HFF-Myc (cell line): ENCODE data around the gene PRKD3.

Source experiments
- DNase-seq: peaks from one replicate; pipeline ENCODE4 v3.0.0-alpha.2; 2011; ENCODE audit warnings: low read depth; ENCODE audit errors: extremely low read depth
- H3K4me3 ChIP-seq: replicated peaks from 2 replicates; pipeline ENCODE4 v1.5.1; 2011; ENCODE audit warnings: low read depth, mild to moderate bottlenecking, control low read depth, low read length
- CTCF ChIP-seq: IDR thresholded peaks from 2 replicates; pipeline ENCODE4 v1.5.1; 2012; ENCODE audit warnings: mild to moderate bottlenecking, low read depth, low read length, control low read depth; ENCODE audit errors: missing control alignments

PRKD3 gene

DNA sequence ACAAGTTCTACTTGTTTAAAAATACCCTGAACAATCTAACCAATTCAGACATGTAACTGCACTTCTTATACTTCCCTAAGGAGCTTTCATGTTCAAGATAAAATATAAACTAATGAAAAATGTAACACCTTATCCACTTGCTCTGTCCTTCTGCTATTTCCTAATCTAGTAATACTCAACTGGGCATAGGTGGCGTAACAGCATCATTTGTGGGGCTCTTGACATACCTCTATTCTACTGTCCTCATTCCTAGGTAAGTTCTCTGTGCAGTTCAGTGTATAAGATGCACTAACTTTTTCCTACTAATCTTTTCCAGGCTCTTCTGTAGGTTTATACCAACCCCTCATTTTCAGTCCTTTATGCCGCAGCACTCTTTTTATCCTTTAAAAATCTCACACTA is 36.7 kb downstream of the PRKD3 start:
- no peak overlapping the region for H3K4me3 ChIP-seq
- peak; percentile 7 for TF ChIP-seq CTCF
- no peak for DNase-seq

- H3K4me3 ChIP-seq = no peak overlapping the region
- TF ChIP-seq CTCF = no peak
- DNase-seq = no peak
Observed at GRCh38 chr2:37284381-37284780, 40.3 kb downstream of the PRKD3 start.

- peak; percentile 5 for DNase-seq
- H3K4me3 ChIP-seq = no peak overlapping the region
- TF ChIP-seq CTCF = no peak
Observed at GRCh38 chr2:37283207-37283606, 41.4 kb downstream of the PRKD3 start.

DNA sequence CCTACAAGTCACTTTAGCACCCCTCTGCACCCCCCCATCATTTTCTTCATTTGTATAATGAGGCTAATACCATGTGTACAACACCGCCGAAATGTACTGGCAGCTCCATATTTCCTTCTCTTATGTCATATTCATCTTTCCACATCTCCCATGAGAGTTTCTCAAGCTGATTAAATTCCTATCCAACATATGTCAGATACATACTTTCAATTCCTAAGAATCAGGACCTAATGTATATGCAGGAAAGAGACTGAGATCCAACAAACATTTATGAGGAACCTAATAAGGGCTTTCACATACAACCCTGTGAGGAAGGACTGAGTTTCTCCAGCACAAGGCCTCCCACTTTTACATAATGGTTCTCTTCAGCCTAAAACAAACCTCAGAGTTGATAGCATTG is 41.9 kb downstream of the PRKD3 start:
- TF ChIP-seq CTCF = no peak
- H3K4me3 ChIP-seq = no peak overlapping the region
- DNase-seq = no peak

GRCh38 chr2:37281916-37282315 is 42.7 kb downstream of the PRKD3 start:
- no peak for TF ChIP-seq CTCF
- DNase-seq = no peak
- no peak overlapping the region for H3K4me3 ChIP-seq

DNA sequence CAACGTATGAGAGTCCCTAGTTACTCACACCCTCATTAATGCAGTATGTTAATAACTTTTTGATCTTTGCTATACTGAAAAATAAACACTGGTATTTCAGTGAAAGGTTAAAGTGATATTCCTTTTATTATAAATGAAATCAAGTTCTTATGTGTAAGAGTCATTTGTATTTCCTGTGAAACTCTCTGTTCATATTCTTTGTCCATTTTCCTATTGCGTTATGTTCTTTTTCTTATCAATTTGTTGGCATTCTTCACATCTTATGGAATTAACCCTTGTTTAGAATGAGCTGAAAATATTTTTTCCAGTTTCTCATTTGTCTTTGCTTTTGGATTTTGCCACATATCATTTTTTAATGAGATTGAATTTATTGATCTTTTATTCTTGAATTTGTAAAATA is 48.3 kb downstream of the PRKD3 start:
- no peak for DNase-seq
- TF ChIP-seq CTCF = no peak
- no peak overlapping the region for H3K4me3 ChIP-seq
